Stromal cell of bone marrow (primary cell): ENCODE data around the gene SRD5A3.

Experiments
- DNase-seq: peaks from one replicate; pipeline ENCODE4 v3.0.0-alpha.2; 2012; ENCODE audit warnings: low read depth

The SRD5A3 gene

GRCh38 chr4:55407764-55408163 lies 61.7 kb downstream of the SRD5A3 start:
- DNase-seq = no peak

- peak; percentile 35 for DNase-seq
These were observed 63.6 kb downstream of the SRD5A3 start for GRCh38 chr4:55409468-55410171.

- DNase-seq = no peak
These were observed 64.4 kb downstream of the SRD5A3 start for GRCh38 chr4:55410431-55410830.

GRCh38 chr4:55411621-55412020 lies 65.6 kb downstream of the SRD5A3 start:
- no peak for DNase-seq

GRCh38 chr4:55416176-55416575 lies 70.1 kb downstream of the SRD5A3 start:
- no peak for DNase-seq
